PC-3 (cell line): ENCODE data around the gene RNF151.

Source experiments
- EZH2phosphoT487 ChIP-seq: fragments of 300-600 bp; sonication (generic); IDR thresholded peaks from 2 replicates; pipeline ENCODE4 v1.6.1; 2018; ENCODE audit warnings: mild to moderate bottlenecking, antibody characterized with exemption, low read length, borderline replicate concordance
- TF ChIP-seq, protein P1 (sequence below): fragments of 300-600 bp; sonication (generic); conservative IDR thresholded peaks from 2 replicates; pipeline ENCODE4 v1.5.1; 2017; ENCODE audit warnings: antibody characterized with exemption, low read depth, mild to moderate bottlenecking, low read length

DNA sequence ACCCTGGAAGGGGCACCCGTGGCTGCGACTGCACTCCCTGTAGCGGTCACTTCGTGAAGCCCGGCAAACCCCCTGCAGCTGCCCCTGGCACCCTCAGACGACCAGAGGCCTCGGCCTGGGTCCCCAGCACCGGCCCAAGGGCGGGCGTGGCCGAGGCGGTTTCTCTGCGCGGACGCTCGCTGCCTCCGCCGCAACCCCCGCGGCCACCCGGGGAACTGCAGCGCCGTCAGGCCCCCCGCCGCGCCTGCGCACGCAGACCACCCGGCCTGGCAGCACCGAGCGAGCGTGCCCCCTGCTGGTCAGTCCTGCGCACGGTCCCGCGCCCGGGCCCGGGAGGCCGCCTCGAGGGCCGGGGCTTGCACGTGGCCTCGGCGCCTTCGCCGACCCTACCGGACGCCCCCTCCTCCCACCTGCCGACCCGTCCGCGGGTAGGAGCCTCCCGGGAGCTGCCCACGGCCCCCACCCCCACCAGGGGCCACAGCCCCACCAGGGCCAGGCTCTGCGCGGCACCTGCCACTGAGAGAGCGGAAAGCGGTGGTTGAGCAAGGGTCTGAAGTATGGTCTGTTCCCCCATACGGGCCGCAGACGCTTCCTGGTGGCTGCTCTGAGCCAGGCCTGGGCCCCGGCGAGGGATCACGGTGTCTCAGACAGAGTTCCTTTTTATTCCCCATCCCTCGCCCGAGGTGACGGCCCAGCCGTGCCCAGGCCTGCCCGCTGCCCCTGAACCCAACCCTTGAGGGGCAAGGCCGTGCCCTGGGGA, 36.9 kb upstream of the RNF151 start:
- TF ChIP-seq, protein P1, sequence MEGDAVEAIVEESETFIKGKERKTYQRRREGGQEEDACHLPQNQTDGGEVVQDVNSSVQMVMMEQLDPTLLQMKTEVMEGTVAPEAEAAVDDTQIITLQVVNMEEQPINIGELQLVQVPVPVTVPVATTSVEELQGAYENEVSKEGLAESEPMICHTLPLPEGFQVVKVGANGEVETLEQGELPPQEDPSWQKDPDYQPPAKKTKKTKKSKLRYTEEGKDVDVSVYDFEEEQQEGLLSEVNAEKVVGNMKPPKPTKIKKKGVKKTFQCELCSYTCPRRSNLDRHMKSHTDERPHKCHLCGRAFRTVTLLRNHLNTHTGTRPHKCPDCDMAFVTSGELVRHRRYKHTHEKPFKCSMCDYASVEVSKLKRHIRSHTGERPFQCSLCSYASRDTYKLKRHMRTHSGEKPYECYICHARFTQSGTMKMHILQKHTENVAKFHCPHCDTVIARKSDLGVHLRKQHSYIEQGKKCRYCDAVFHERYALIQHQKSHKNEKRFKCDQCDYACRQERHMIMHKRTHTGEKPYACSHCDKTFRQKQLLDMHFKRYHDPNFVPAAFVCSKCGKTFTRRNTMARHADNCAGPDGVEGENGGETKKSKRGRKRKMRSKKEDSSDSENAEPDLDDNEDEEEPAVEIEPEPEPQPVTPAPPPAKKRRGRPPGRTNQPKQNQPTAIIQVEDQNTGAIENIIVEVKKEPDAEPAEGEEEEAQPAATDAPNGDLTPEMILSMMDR = peak; percentile 68
- TF ChIP-seq EZH2phosphoT487 = no peak
